ENCODE measurements around the gene CCZ1B.
"Not testable (repeated sequence)": the region's sequence is repeated elsewhere in the genome, so short reads cannot be mapped to it uniquely, and the experiment has no call there.

CCZ1B gene

GRCh38 chr7:6831018-6831725, 5.1 kb upstream of the CCZ1B start:
- DNase-seq (ENCODE audit: low read depth) = no peak

- DNase-seq (ENCODE audit: low read depth) = not testable (repeated sequence)
Measured at GRCh38 chr7:6830026-6830425, 4.0 kb upstream of the CCZ1B start.

GRCh38 chr7:6829616-6830015, 3.5 kb upstream of the CCZ1B start:
- DNase-seq (ENCODE audit: low read depth) = not testable (repeated sequence)

GRCh38 chr7:6827180-6827579, 1.1 kb upstream of the CCZ1B start:
- not testable (repeated sequence) for DNase-seq (ENCODE audit: low read depth)

GRCh38 chr7:6825236-6826125, 594 bp downstream of the CCZ1B start:
- not testable (repeated sequence) for DNase-seq (ENCODE audit: low read depth)

- DNase-seq (ENCODE audit: low read depth) = not testable (repeated sequence)
Measured at GRCh38 chr7:6821622-6822021, 4.5 kb downstream of the CCZ1B start.

GRCh38 chr7:6815470-6815869, 10.6 kb downstream of the CCZ1B start:
- DNase-seq (ENCODE audit: low read depth) = not testable (repeated sequence)

- DNase-seq (ENCODE audit: low read depth) = not testable (repeated sequence)
Measured at GRCh38 chr7:6813011-6813410, 13.1 kb downstream of the CCZ1B start.

GRCh38 chr7:6807959-6808358, 18.1 kb downstream of the CCZ1B start:
- DNase-seq (ENCODE audit: low read depth) = not testable (repeated sequence)

GRCh38 chr7:6807393-6807918, 18.6 kb downstream of the CCZ1B start:
- DNase-seq (ENCODE audit: low read depth) = not testable (repeated sequence)

- DNase-seq (ENCODE audit: low read depth) = not testable (repeated sequence)
Measured at GRCh38 chr7:6800331-6800730, 25.7 kb downstream of the CCZ1B start.

- not testable (repeated sequence) for DNase-seq (ENCODE audit: low read depth)
Measured at GRCh38 chr7:6799887-6800286, 26.2 kb downstream of the CCZ1B start.

- not testable (repeated sequence) for DNase-seq (ENCODE audit: low read depth)
Measured at GRCh38 chr7:6798047-6798446, 28.0 kb downstream of the CCZ1B start.

- DNase-seq (ENCODE audit: low read depth) = not testable (repeated sequence)
Measured at GRCh38 chr7:6797218-6797617, 28.9 kb downstream of the CCZ1B start.

GRCh38 chr7:6794276-6794675, 31.8 kb downstream of the CCZ1B start:
- not testable (repeated sequence) for DNase-seq (ENCODE audit: low read depth)

GRCh38 chr7:6792113-6792872, 33.8 kb downstream of the CCZ1B start:
- DNase-seq (ENCODE audit: low read depth) = not testable (repeated sequence)

- not testable (repeated sequence) for DNase-seq (ENCODE audit: low read depth)
Measured at GRCh38 chr7:6789353-6789752, 36.7 kb downstream of the CCZ1B start.

GRCh38 chr7:6781581-6781980, 44.5 kb downstream of the CCZ1B start:
- DNase-seq (ENCODE audit: low read depth) = not testable (repeated sequence)

GRCh38 chr7:6761186-6761585, 64.9 kb downstream of the CCZ1B start:
- not testable (repeated sequence) for DNase-seq (ENCODE audit: low read depth)

GRCh38 chr7:6753964-6754363, 72.1 kb downstream of the CCZ1B start, which contains the start of gene RSPH10B2:
TSS of gene RSPH10B2 (plus strand) at chr7:6754103. CDS start at chr7:6757678, 3,575 bp downstream.
- not testable (repeated sequence) for DNase-seq (ENCODE audit: low read depth)

GRCh38 chr7:6750173-6750572, 75.9 kb downstream of the CCZ1B start:
- DNase-seq (ENCODE audit: low read depth) = not testable (repeated sequence)

GRCh38 chr7:6749335-6749734, 76.7 kb downstream of the CCZ1B start:
- DNase-seq (ENCODE audit: low read depth) = not testable (repeated sequence)

Measured in HS-27A (cell line).